OCI-LY7 (cell line): ENCODE measurements around the gene NFE2L3. TPM values are rescaled to one million over a fixed set of nuclear protein-coding genes. Genes with fewer than 3 reads are reported as not detected.

Experiments
- BruUV-seq: library from RNA; stranded (reverse); fragments of 400-500 nt; replicated peaks from 2 replicates; lab custom pipeline; 2021; lab: Mats Ljungman, UMichigan
- CTCF ChIA-PET: fragments of 300-600 bp; sonication (Branson Sonifier 250); formaldehyde crosslinking; loops from one replicate; lab custom pipeline; 2022; ENCODE audit warnings: antibody characterized with exemption; ENCODE audit not compliant: unreplicated experiment; lab: Charles Lee
- POLR2A ChIA-PET: fragments of 300-600 bp; sonication (Branson Sonifier 250); formaldehyde crosslinking; loops from one replicate; lab custom pipeline; 2022; ENCODE audit warnings: antibody characterized with exemption; lab: Charles Lee
- DNase-seq: peaks from one replicate; pipeline ENCODE4 v3.0.0-alpha.2; 2015; ENCODE audit warnings: low spot score
- H2AFZ ChIP-seq: fragments of 200-600 bp; sonication (generic), shearing (Covaris generic); 2 replicates; pipeline ENCODE4 v1.6.1; 2014; ENCODE audit warnings: mild to moderate bottlenecking, antibody characterized with exemption, low read length, moderate library complexity
- H3K27ac ChIP-seq: fragments of 200-600 bp; sonication (generic); 2 replicates; pipeline ENCODE4 v1.5.1; 2014; ENCODE audit warnings: mixed run types, low read depth, mild to moderate bottlenecking, moderate library complexity, low read length, inconsistent platforms; ENCODE audit not compliant: poor library complexity, severe bottlenecking
- H3K36me3 ChIP-seq: fragments of 200-600 bp; sonication (generic); 2 replicates; pipeline ENCODE4 v1.6.1; 2014; ENCODE audit warnings: mild to moderate bottlenecking, antibody characterized with exemption, low read length, moderate library complexity, mixed read lengths; ENCODE audit not compliant: insufficient read depth
- H3K4me1 ChIP-seq: fragments of 200-600 bp; sonication (generic); 2 replicates; pipeline ENCODE4 v1.5.1; 2014; ENCODE audit warnings: mild to moderate bottlenecking, low read length; ENCODE audit not compliant: insufficient read depth, poor library complexity, severe bottlenecking
- H3K4me2 ChIP-seq: fragments of 200-600 bp; sonication (generic); 2 replicates; pipeline ENCODE4 v1.6.1; 2014; ENCODE audit warnings: mild to moderate bottlenecking, low read length
- H3K4me3 ChIP-seq: fragments of 200-600 bp; sonication (generic); 2 replicates; pipeline ENCODE4 v1.5.1; 2014; ENCODE audit warnings: mild to moderate bottlenecking, low read depth, low read length; ENCODE audit not compliant: poor library complexity, severe bottlenecking
- H3K79me2 ChIP-seq: fragments of 200-600 bp; sonication (generic); 2 replicates; pipeline ENCODE4 v1.6.1; 2016; ENCODE audit warnings: low read depth, mild to moderate bottlenecking, low read length, moderate library complexity, mixed read lengths; ENCODE audit not compliant: insufficient read depth
- H3K9me2 ChIP-seq: fragments of 200-600 bp; sonication (generic); 2 replicates; pipeline ENCODE4 v1.6.1; 2016; ENCODE audit warnings: mild to moderate bottlenecking, low read length, mixed read lengths; ENCODE audit not compliant: insufficient read depth
- H3K9me3 ChIP-seq: fragments of 200-600 bp; sonication (generic); 2 replicates; pipeline ENCODE4 v1.6.1; 2014; ENCODE audit warnings: mild to moderate bottlenecking, mixed run types, low read length, mixed read lengths
- H4K20me1 ChIP-seq: fragments of 200-600 bp; sonication (generic); 2 replicates; pipeline ENCODE4 v1.6.1; 2014; ENCODE audit warnings: mild to moderate bottlenecking, antibody characterized with exemption, low read length, moderate library complexity, mixed read lengths; ENCODE audit not compliant: insufficient read depth
- EZH2phosphoT487 ChIP-seq: fragments of 200-600 bp; sonication (generic); IDR thresholded peaks from 2 replicates; pipeline ENCODE4 v1.6.1; 2018; ENCODE audit warnings: low read depth, borderline replicate concordance, mild to moderate bottlenecking, mixed run types, antibody characterized with exemption, low read length, moderate library complexity, mixed read lengths
- intact Hi-C: fragments of 100-400 bp; cut with micrococcal nuclease; formaldehyde crosslinking; loops from one replicate; pipeline ENCODE4 v1.10.0; 2022; ENCODE audit not compliant: unreplicated experiment
- total RNA-seq, 2 experiments: library from RNA; depleted of rRNA in 1 of 2; stranded (reverse); fragments of >200 nt in 1 of 2; shearing (Covaris generic) in 1 of 2; gene quantifications; 2 replicates each; pipeline ENCODE4 v1.2.3, GENCODE V29; 2014 to 2022
- TF ChIP-seq, protein P1 (sequence below): fragments of 200-600 bp; sonication (generic); conservative IDR thresholded peaks from 2 replicates; pipeline ENCODE4 v1.5.1; 2014; ENCODE audit warnings: mild to moderate bottlenecking, antibody characterized with exemption, low read length, moderate library complexity, mixed read lengths

The NFE2L3 gene
- total RNA-seq, 2 experiments from 2014 or later = 10.7 to 12.3 TPM

DNA sequence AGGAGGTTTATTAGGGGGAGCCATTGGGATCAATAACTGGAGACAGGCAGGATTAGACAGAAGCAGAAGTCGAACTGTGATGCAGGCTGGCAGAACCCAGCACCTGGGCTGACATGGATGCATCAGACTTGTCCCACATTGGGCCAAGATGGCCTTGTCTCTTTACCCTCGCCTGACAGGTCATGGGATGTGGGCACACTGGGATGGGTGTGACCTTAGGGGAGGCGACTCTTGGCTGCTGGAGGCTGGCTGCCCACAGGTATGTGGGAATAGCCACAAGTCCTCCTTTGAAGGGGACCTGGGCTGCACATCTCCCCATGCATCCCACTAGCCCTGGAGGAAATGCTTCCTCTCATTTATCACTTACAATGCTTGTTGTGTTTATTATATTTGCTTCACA is 17.3 kb downstream of the NFE2L3 start:
- H3K4me1 ChIP-seq = peaks cover 13% of the 10 kb centered on the region
- H3K79me2 ChIP-seq = peaks cover 9% of the 10 kb centered on the region; the same call in 1 of the 2 replicates
- H3K4me2 ChIP-seq = no peak overlapping the region
- TF ChIP-seq, protein P1, sequence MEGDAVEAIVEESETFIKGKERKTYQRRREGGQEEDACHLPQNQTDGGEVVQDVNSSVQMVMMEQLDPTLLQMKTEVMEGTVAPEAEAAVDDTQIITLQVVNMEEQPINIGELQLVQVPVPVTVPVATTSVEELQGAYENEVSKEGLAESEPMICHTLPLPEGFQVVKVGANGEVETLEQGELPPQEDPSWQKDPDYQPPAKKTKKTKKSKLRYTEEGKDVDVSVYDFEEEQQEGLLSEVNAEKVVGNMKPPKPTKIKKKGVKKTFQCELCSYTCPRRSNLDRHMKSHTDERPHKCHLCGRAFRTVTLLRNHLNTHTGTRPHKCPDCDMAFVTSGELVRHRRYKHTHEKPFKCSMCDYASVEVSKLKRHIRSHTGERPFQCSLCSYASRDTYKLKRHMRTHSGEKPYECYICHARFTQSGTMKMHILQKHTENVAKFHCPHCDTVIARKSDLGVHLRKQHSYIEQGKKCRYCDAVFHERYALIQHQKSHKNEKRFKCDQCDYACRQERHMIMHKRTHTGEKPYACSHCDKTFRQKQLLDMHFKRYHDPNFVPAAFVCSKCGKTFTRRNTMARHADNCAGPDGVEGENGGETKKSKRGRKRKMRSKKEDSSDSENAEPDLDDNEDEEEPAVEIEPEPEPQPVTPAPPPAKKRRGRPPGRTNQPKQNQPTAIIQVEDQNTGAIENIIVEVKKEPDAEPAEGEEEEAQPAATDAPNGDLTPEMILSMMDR = no peak
- no peak for TF ChIP-seq EZH2phosphoT487
- H4K20me1 ChIP-seq = no peaks in the 10 kb centered on the region
- no peaks in the 10 kb centered on the region for H3K9me3 ChIP-seq
- H3K36me3 ChIP-seq = peaks cover 25% of the 10 kb centered on the region
- ChIA-PET POLR2A (interaction anchor here (1.3 kb wide), 1 partner anchor 8 kb away, joined by 5 read pairs; no protein-coding TSS in a partner anchor), CTCF (no interaction called here)
- H3K4me3 ChIP-seq = no peak overlapping the region
- no peak overlapping the region for H3K27ac ChIP-seq
- BruUV-seq = no TSS peak
- H3K9me2 ChIP-seq = no peaks in the 10 kb centered on the region
- intact Hi-C loops = no loop called here
- no peak overlapping the region for H2AFZ ChIP-seq
- no peak for DNase-seq

DNA sequence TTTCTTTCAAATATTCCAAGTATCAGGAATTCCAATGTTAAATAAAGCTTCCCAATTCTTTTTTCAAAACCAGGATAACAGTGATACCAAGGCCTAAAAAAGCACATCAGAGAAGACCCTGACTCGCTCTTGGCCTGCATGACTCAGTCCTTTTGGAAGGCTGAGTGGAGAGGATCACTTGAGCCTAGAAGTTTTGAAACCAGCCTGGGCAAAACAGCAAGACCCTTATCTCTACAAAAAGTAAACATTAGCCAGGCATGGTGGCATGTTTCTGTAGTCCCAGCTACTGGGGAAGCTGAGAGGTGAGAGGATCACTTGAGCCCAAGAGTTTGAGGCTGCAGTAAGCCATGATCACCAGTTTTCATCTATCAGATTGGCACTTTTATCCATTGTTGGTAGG is 18.7 kb downstream of the NFE2L3 start:
- H3K4me1 ChIP-seq = peaks cover 13% of the 10 kb centered on the region
- no TSS peak for BruUV-seq
- no peaks in the 10 kb centered on the region for H4K20me1 ChIP-seq
- intact Hi-C loops = no loop called here
- no peak for DNase-seq
- H3K79me2 ChIP-seq = peaks cover 9% of the 10 kb centered on the region; the same call in 1 of the 2 replicates
- CTCF ChIA-PET = no interaction called here
- H3K4me3 ChIP-seq = no peak overlapping the region
- H3K36me3 ChIP-seq = peaks cover 25% of the 10 kb centered on the region
- no peak for TF ChIP-seq EZH2phosphoT487
- TF ChIP-seq, protein P1 = no peak
- no peak overlapping the region for H3K4me2 ChIP-seq
- no peak overlapping the region for H2AFZ ChIP-seq
- H3K9me3 ChIP-seq = no peaks in the 10 kb centered on the region
- POLR2A ChIA-PET = interaction anchor here (1.3 to 1.4 kb wide), 2 partner anchors 10 to 29 kb away, joined by 3 to 5 read pairs; no protein-coding TSS in a partner anchor
- no peak overlapping the region for H3K27ac ChIP-seq
- H3K9me2 ChIP-seq = no peaks in the 10 kb centered on the region

DNA sequence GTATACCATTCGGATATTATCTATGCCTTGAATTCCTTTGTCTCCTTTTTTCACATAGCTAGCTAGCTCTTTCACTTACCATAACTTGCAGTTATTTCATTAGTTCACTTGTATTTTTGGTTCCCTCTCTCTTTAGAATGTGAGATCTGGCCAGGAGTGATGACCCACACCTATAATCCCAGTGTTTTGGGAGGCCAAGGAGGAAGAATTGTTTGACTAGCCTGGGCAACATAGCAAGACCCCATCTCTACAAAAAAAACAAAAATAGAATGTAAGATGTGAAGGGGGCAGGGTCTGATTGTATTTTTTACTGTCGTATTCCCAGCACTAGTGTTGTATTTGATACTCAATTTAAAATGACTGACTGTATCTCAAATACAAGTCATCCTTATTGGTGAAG is 19.6 kb downstream of the NFE2L3 start:
- peaks cover 11% of the 10 kb centered on the region for H3K4me1 ChIP-seq
- peaks cover 9% of the 10 kb centered on the region; the same call in 1 of the 2 replicates for H3K79me2 ChIP-seq
- ChIA-PET POLR2A (interaction anchor here (0.6 to 1.4 kb wide), 5 partner anchors 14 to 1567 kb away, joined by 3 to 4 read pairs (median 3); no protein-coding TSS in a partner anchor), CTCF (no interaction called here)
- H3K27ac ChIP-seq = no peak overlapping the region
- no peaks in the 10 kb centered on the region for H3K9me3 ChIP-seq
- H3K9me2 ChIP-seq = no peaks in the 10 kb centered on the region
- intact Hi-C loops = no loop called here
- BruUV-seq = no TSS peak
- no peaks in the 10 kb centered on the region for H4K20me1 ChIP-seq
- H3K4me3 ChIP-seq = no peak overlapping the region
- no peak overlapping the region for H3K4me2 ChIP-seq
- peaks cover 25% of the 10 kb centered on the region for H3K36me3 ChIP-seq
- no peak overlapping the region for H2AFZ ChIP-seq
- DNase-seq = no peak
- TF ChIP-seq, protein P1 = no peak
- no peak for TF ChIP-seq EZH2phosphoT487
